GM12878 (cell line): ENCODE results near the gene HMGN4. TPM values are rescaled to one million over a fixed set of nuclear protein-coding genes. Genes with fewer than 3 reads are reported as not detected.

Experiments
- ATAC-seq: fragments of 200-7000 bp; cut with Tn5 transposase; 3 replicates; pipeline ENCODE4 v1.9.1; 2020; ENCODE audit warnings: mild to moderate bottlenecking, moderate library complexity
- BruUV-seq: library from RNA; stranded (reverse); fragments of 400-500 nt; replicated peaks from 2 replicates; lab custom pipeline; 2021; lab: Mats Ljungman, UMichigan
- CTCF ChIA-PET: fragments of 300-600 bp; sonication (Branson Sonifier 250); formaldehyde crosslinking; extraction: SDS; loops from one replicate; lab custom pipeline; 2021; ENCODE audit warnings: inconsistent platforms; lab: Yijun Ruan, JAX
- POLR2A ChIA-PET: fragments of 350-600 bp; formaldehyde crosslinking; extraction: SDS; loops from one replicate; lab custom pipeline; 2021; ENCODE audit warnings: inconsistent platforms; lab: Charles Lee
- RAD21 ChIA-PET: fragments of 300-600 bp; sonication (Branson Sonifier 250); formaldehyde crosslinking; loops from one replicate; lab custom pipeline; 2023; ENCODE audit warnings: antibody characterized with exemption; ENCODE audit not compliant: unreplicated experiment; lab: Charles Lee
- SMC1A ChIA-PET: fragments of 300-600 bp; sonication (Branson Sonifier 250); formaldehyde crosslinking; loops from one replicate; lab custom pipeline; 2023; ENCODE audit not compliant: unreplicated experiment, uncharacterized antibody; lab: Charles Lee
- DNase-seq: peaks from one replicate; pipeline ENCODE4 v3.0.0-alpha.2; 2011; ENCODE audit warnings: low read depth, low spot score
- FAIRE-seq: peaks from 3 replicates; lab custom pipeline; 2011; peaks lifted over from hg19 to GRCh38; lab: Jason Lieb, UNC
- H2AFZ ChIP-seq: 2 replicates; pipeline ENCODE4 v1.6.0; 2011; ENCODE audit warnings: low read depth, low read length, control low read depth; ENCODE audit not compliant: control insufficient read depth
- H3K27ac ChIP-seq: 2 replicates; pipeline ENCODE4 v1.5.1; 2011; ENCODE audit warnings: control low read depth; ENCODE audit not compliant: control insufficient read depth, insufficient read depth
- H3K27me3 ChIP-seq, 2 experiments: replicated peaks in 1 of 2; 2 replicates each; pipeline versions ENCODE4 v1.6.0 to v1.6.1; 2011; ENCODE audit warnings: low read length in 1 of 2; ENCODE audit not compliant: control insufficient read depth in 2 of 2, insufficient read depth in 2 of 2
- H3K36me3 ChIP-seq, 2 experiments: 2 replicates each; pipeline ENCODE4 v1.5.1; 2011; ENCODE audit warnings: low read length in 1 of 2; ENCODE audit not compliant: control insufficient read depth in 2 of 2, insufficient read depth in 2 of 2
- H3K4me1 ChIP-seq: 2 replicates; pipeline ENCODE4 v1.6.1; 2011; ENCODE audit warnings: mild to moderate bottlenecking, low read length, moderate library complexity, mixed read lengths; ENCODE audit not compliant: control insufficient read depth, insufficient read depth
- H3K4me2 ChIP-seq: 2 replicates; pipeline ENCODE4 v1.6.0; 2011; ENCODE audit warnings: control low read depth; ENCODE audit not compliant: control insufficient read depth, insufficient read depth
- H3K4me3 ChIP-seq: fragments of 200-600 bp; sonication (generic); 2 replicates; pipeline ENCODE4 v1.5.1; 2016
- H3K79me2 ChIP-seq: 2 replicates; pipeline ENCODE4 v1.6.0; 2011; ENCODE audit warnings: low read length; ENCODE audit not compliant: control insufficient read depth, insufficient read depth
- H3K9ac ChIP-seq: 2 replicates; pipeline ENCODE4 v1.8.0; 2011; ENCODE audit warnings: low read length, control low read depth, mixed read lengths; ENCODE audit not compliant: control insufficient read depth, insufficient read depth
- H3K9me3 ChIP-seq: replicated peaks from 3 replicates; pipeline ENCODE4 v1.5.1; 2011; ENCODE audit warnings: mild to moderate bottlenecking, low read length; ENCODE audit not compliant: control insufficient read depth, insufficient read depth
- H4K20me1 ChIP-seq: 2 replicates; pipeline ENCODE4 v1.6.0; 2011; ENCODE audit not compliant: control insufficient read depth, insufficient read depth
- HDGF ChIP-seq: fragments of 450-650 bp; IDR thresholded peaks from 2 replicates; pipeline ENCODE4 v1.6.1; 2016; ENCODE audit warnings: antibody characterized with exemption
- JUNB ChIP-seq: IDR thresholded peaks from 2 replicates; pipeline ENCODE4 v1.6.1; 2016; ENCODE audit warnings: antibody characterized with exemption, mild to moderate bottlenecking
- KLF5 ChIP-seq: fragments of 450-650 bp; IDR thresholded peaks from 2 replicates; pipeline ENCODE4 v1.6.1; 2014; ENCODE audit warnings: mild to moderate bottlenecking; ENCODE audit not compliant: partially characterized antibody
- MEF2A ChIP-seq: IDR thresholded peaks from 2 replicates; pipeline ENCODE4 v1.6.1; 2011; ENCODE audit warnings: low read depth, mild to moderate bottlenecking, low read length, moderate library complexity; ENCODE audit not compliant: insufficient read depth
- MXI1 ChIP-seq: fragments of 150-350 bp; IDR thresholded peaks from 2 replicates; pipeline ENCODE4 v1.6.1; 2011; ENCODE audit warnings: low read depth, mild to moderate bottlenecking, inconsistent platforms, low read length, improper control_type of control experiment
- MYC ChIP-seq: IDR thresholded peaks from 2 replicates; pipeline ENCODE4 v1.6.1; 2011; ENCODE audit warnings: mild to moderate bottlenecking, low read length, moderate library complexity, inconsistent platforms; ENCODE audit not compliant: insufficient read depth, insufficient replicate concordance, insufficient read length, severe bottlenecking
- POU2F2 ChIP-seq: IDR thresholded peaks from 3 replicates; pipeline ENCODE4 v1.6.1; 2011; ENCODE audit warnings: low read depth, mild to moderate bottlenecking, low read length, borderline replicate concordance
- RAD21 ChIP-seq: IDR thresholded peaks from 2 replicates; pipeline ENCODE4 v1.6.1; 2011; ENCODE audit warnings: mild to moderate bottlenecking, low read depth, low read length, moderate library complexity; ENCODE audit not compliant: insufficient read depth
- RB1 ChIP-seq: fragments of 450-650 bp; formaldehyde crosslinking; IDR thresholded peaks from 2 replicates; pipeline ENCODE4 v1.6.1; 2017; ENCODE audit warnings: mild to moderate bottlenecking, borderline replicate concordance
- SREBF1 ChIP-seq: IDR thresholded peaks from 2 replicates; pipeline ENCODE4 v1.6.1; 2012; ENCODE audit warnings: mild to moderate bottlenecking, low read length
- TAF1 ChIP-seq: IDR thresholded peaks from 2 replicates; pipeline ENCODE4 v1.6.1; 2011; ENCODE audit warnings: mild to moderate bottlenecking, low read depth, low read length, borderline replicate concordance
- WGBS: methylation state at CpG from one replicate; pipeline ENCODE4 v1.1.6; 2016; ENCODE audit warnings: low lambda C conversion rate; ENCODE audit not compliant: insufficient replicate concordance, insufficient coverage; ENCODE audit errors: missing lambda C conversion rate; 5-methylcytosine and 5-hydroxymethylcytosine counted together
- in situ Hi-C: fragments of 300-500 bp; cut with MboI; formaldehyde crosslinking; loops from 9 replicates; pipeline ENCODE4 v1.14.3; 2018; ENCODE audit warnings: mixed read lengths
- intact Hi-C: fragments of 100-400 bp; cut with micrococcal nuclease; formaldehyde crosslinking; loops from one replicate; pipeline ENCODE4 v1.14.2; 2022; ENCODE audit not compliant: unreplicated experiment
- polyA plus RNA-seq, 11 experiments: library from polyadenylated mRNA; depleted of rRNA in 4 of 11; unstranded in 6 of 11; stranded (reverse) in 5 of 11; fragments of >200 nt; fragmentation: Nextera tagmentation in 4 of 11; fragmentation: Illumina TruSeq in 1 of 11; extraction: Ambion mirVana in 4 of 11; extraction: Trizol in 1 of 11; gene quantifications; 1 replicate in 1 of 11; 2 replicates in 10 of 11; pipeline versions ENCODE4 v1.2.1 to v1.2.3, GENCODE V29; 2011 to 2016; ENCODE audit warnings: inconsistent platforms in 2 of 11, missing spikeins in 2 of 11, low read depth in 1 of 11
- total RNA-seq, 4 experiments: library from RNA; depleted of rRNA in 3 of 4; stranded (reverse); fragments of >200 nt in 3 of 4; fragmentation: Illumina TruSeq in 1 of 4; extraction: Trizol in 1 of 4; gene quantifications; 2 replicates each; pipeline versions ENCODE4 v1.2.1 to v1.2.3, GENCODE V29; 2013 to 2021
- TF ChIP-seq, protein P1 (sequence below): IDR thresholded peaks from 2 replicates; pipeline ENCODE4 v1.6.1; 2012; ENCODE audit warnings: low read depth, low read length, improper control_type of control experiment
- TF ChIP-seq, protein P2 (sequence below): IDR thresholded peaks from 2 replicates; pipeline ENCODE4 v1.6.1; 2011; ENCODE audit warnings: mild to moderate bottlenecking, low read depth, low read length, moderate library complexity; ENCODE audit not compliant: insufficient replicate concordance
- TF ChIP-seq, protein P3 (sequence below): fragments of 450-650 bp; IDR thresholded peaks from 2 replicates; pipeline ENCODE4 v1.6.1; 2018; ENCODE audit warnings: mild to moderate bottlenecking, low read depth, moderate library complexity; ENCODE audit not compliant: partially characterized antibody

HMGN4 gene
- total and polyA plus RNA-seq, 10 of the 15 experiments (the other 5 are each of a cell fraction or from before 2014, with no cell fraction given): 26.7 to 99.1 (median 76.7) TPM

DNA sequence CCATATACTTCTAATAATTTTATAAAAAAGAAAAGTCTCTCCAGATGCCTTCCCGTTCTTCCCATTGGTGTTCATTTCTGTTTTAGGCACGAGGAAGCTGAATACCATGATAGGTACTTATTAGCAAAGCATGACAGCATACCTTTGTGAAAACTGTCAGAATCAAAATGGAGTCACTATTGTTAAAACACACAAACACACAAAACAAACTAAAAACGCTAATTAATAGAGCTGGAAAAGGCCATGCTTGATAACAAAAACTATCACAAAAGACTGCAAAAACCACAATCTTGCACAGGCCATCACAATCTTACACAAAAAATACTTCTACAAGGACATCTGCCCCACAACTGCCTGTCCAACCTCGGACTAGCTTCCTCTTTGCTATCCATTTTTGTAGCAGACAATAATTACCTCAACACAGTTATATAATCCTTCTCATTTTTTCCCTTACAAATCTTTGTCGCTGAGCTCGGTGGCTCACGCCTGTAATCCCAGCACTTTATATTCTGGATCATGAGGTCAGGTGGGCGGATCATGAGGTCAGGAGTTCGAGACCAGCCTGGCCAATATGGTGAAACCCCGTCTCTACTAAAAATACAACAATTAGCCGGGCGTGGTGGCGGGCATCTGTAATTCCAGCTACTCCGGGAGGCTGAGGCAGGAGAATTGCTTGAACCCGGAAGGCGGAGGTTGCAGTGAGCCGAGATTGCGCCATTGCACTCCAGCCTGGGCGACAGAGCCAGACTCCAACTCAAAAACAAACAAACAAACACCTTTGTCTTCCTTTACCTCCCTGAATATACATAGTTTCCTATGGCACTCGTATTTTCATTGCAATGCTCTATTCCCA lies 55.3 kb downstream of the HMGN4 start (continued):
- TF ChIP-seq TAF1: no peak
- TF ChIP-seq JUNB: no peak
- TF ChIP-seq, protein P1, sequence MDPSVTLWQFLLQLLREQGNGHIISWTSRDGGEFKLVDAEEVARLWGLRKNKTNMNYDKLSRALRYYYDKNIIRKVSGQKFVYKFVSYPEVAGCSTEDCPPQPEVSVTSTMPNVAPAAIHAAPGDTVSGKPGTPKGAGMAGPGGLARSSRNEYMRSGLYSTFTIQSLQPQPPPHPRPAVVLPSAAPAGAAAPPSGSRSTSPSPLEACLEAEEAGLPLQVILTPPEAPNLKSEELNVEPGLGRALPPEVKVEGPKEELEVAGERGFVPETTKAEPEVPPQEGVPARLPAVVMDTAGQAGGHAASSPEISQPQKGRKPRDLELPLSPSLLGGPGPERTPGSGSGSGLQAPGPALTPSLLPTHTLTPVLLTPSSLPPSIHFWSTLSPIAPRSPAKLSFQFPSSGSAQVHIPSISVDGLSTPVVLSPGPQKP: no peak
- TF ChIP-seq RB1: no peak
- TF ChIP-seq MYC: no peak

DNA sequence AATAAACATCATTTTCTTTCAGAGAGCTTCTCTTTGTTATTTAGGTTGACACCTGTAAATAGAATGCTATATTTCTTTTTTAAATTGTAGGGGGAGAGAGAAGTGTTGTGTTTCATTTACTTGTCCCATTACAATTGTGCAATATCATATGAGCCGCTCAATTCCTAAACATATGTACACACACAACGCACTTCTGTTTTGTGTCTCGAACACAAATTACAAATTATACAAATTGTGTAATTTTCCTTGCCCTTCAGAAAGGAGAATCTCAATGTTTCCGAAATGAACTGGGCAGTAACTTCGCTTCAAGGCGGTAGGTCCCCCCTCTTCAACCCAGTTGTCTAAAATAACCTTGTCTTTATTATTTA lies 55.9 kb downstream of the HMGN4 start:
- ATAC-seq: no peak
- H3K4me2 ChIP-seq: no peak overlapping the region
- peaks cover 21% of the 10 kb centered on the region for H3K79me2 ChIP-seq
- H3K4me3 ChIP-seq: no peak overlapping the region
- SMC1A ChIA-PET: interaction anchor here (0.7 to 8.3 kb wide), 7 partner anchors 10 to 263 kb away, joined by 3 to 170 read pairs (median 10); no protein-coding TSS in a partner anchor
- no peak overlapping the region for H2AFZ ChIP-seq
- DNase-seq: no peak
- H4K20me1 ChIP-seq: no peaks in the 10 kb centered on the region
- no peak for FAIRE-seq
- H3K27me3 ChIP-seq: no peaks in the 10 kb centered on the region
- H3K9ac ChIP-seq: no peak overlapping the region
- no TSS peak for BruUV-seq
- H3K4me1 ChIP-seq: peaks cover 13% of the 10 kb centered on the region
- CTCF ChIA-PET: interaction anchor here (1.1 to 8.7 kb wide), 9 partner anchors 9 to 417 kb away, joined by 3 to 267 read pairs (median 8); no protein-coding TSS in a partner anchor
- in situ Hi-C loops: no loop called here
- no peaks in the 10 kb centered on the region for H3K9me3 ChIP-seq
- no peak overlapping the region for H3K27ac ChIP-seq
- POLR2A ChIA-PET: interaction anchor here (1.1 to 2.5 kb wide), 3 partner anchors 15 to 25 kb away, joined by 3 to 8 read pairs (median 4); no protein-coding TSS in a partner anchor
- RAD21 ChIA-PET: interaction anchor here (1.4 to 3.4 kb wide), 4 partner anchors 19 to 253 kb away, joined by 3 to 64 read pairs (median 14); no protein-coding TSS in a partner anchor
- WGBS: 61% methylated on average over 6 of the region's 6 CpGs
- H3K36me3 ChIP-seq: peaks cover 1 to 7% of the 10 kb centered on the region in 2 experiments; a peak in 1 of 4 replicates
- intact Hi-C loops: loop anchor here (2.0 to 10.0 kb wide), 3 partner anchors 57 to 419 kb away; no protein-coding TSS in a partner anchor
- TF ChIP-seq, protein P2, sequence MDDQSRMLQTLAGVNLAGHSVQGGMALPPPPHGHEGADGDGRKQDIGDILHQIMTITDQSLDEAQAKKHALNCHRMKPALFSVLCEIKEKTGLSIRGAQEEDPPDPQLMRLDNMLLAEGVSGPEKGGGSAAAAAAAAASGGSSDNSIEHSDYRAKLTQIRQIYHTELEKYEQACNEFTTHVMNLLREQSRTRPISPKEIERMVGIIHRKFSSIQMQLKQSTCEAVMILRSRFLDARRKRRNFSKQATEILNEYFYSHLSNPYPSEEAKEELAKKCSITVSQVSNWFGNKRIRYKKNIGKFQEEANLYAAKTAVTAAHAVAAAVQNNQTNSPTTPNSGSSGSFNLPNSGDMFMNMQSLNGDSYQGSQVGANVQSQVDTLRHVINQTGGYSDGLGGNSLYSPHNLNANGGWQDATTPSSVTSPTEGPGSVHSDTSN: no peak
- no peak for TF ChIP-seq KLF5
- TF ChIP-seq MEF2A: no peak
- no peak for TF ChIP-seq POU2F2
- TF ChIP-seq RAD21: no peak
- no peak for TF ChIP-seq HDGF
- TF ChIP-seq, protein P3, sequence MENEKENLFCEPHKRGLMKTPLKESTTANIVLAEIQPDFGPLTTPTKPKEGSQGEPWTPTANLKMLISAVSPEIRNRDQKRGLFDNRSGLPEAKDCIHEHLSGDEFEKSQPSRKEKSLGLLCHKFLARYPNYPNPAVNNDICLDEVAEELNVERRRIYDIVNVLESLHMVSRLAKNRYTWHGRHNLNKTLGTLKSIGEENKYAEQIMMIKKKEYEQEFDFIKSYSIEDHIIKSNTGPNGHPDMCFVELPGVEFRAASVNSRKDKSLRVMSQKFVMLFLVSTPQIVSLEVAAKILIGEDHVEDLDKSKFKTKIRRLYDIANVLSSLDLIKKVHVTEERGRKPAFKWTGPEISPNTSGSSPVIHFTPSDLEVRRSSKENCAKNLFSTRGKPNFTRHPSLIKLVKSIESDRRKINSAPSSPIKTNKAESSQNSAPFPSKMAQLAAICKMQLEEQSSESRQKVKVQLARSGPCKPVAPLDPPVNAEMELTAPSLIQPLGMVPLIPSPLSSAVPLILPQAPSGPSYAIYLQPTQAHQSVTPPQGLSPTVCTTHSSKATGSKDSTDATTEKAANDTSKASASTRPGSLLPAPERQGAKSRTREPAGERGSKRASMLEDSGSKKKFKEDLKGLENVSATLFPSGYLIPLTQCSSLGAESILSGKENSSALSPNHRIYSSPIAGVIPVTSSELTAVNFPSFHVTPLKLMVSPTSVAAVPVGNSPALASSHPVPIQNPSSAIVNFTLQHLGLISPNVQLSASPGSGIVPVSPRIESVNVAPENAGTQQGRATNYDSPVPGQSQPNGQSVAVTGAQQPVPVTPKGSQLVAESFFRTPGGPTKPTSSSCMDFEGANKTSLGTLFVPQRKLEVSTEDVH: no peak
- no peak for TF ChIP-seq SREBF1
- TF ChIP-seq MXI1: no peak
